ENCODE measurements around the gene ENDOD1.

DNA sequence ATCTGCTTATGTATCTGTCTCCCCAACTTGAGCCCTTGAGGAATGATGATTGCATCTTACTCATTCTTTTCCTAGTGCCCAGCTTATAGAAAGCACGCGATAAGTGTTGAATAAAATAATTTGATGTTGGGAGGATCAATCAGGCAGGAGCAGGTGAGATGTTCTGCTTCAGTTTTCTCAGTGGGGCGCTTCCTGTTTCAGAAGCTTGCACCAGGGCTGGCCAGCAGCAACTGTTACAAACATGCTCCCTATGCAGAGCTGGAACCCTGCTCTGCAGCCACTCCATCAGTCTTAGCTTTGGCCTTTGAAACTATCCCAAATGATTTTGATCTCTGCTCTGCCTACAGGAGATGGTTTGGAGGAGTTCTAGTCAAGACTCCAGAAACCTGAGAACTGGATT lies 3.9 kb downstream of the ENDOD1 start:
- TF ChIP-seq CTCF (IDR thresholded peaks at IDR 0.05; ENCODE audit: low read depth, low read length) (no peak), MAX (IDR thresholded peaks at IDR 0.05; ENCODE audit: low read depth, low read length) (no peak), MYC (IDR thresholded peaks at IDR 0.05; ENCODE audit: low read depth, low read length) (no peak)

Data from NB4 (cell line).